GM12874 (cell line): Measurements from ENCODE around the gene CETP.

ENCODE experiments used
- CTCF ChIP-seq: IDR thresholded peaks from 2 replicates; pipeline ENCODE4 v1.5.1; 2011; ENCODE audit warnings: low read depth, mild to moderate bottlenecking, control low read depth, low read length, moderate library complexity; ENCODE audit not compliant: insufficient read depth

CETP gene

GRCh38 chr16:57019746-57020145 lies 58.0 kb downstream of the CETP start:
- no peak for TF ChIP-seq CTCF

GRCh38 chr16:57020651-57021050 lies 58.9 kb downstream of the CETP start:
- no peak for TF ChIP-seq CTCF

DNA sequence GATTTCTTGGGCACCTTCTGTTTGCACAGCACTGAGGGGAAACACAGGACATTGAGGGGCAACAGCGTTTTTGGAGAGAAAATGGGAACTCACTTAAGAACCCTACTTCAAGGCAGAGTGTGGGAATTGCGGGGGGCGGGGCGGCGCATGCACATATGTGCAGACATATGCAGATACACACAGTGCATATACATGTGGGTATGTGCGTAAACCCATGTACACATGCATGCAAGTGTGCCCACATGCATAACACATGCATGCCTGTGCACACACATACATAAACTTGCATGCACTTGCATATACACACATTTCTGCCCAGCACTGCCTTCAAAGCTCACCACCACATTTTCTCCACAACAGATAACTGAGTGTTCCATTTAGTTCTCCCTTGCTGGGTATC lies 60.0 kb downstream of the CETP start:
- no peak for TF ChIP-seq CTCF

GRCh38 chr16:57022445-57022844 lies 60.7 kb downstream of the CETP start:
- no peak for TF ChIP-seq CTCF

GRCh38 chr16:57023541-57024249 lies 61.9 kb downstream of the CETP start:
- TF ChIP-seq CTCF = no peak

DNA sequence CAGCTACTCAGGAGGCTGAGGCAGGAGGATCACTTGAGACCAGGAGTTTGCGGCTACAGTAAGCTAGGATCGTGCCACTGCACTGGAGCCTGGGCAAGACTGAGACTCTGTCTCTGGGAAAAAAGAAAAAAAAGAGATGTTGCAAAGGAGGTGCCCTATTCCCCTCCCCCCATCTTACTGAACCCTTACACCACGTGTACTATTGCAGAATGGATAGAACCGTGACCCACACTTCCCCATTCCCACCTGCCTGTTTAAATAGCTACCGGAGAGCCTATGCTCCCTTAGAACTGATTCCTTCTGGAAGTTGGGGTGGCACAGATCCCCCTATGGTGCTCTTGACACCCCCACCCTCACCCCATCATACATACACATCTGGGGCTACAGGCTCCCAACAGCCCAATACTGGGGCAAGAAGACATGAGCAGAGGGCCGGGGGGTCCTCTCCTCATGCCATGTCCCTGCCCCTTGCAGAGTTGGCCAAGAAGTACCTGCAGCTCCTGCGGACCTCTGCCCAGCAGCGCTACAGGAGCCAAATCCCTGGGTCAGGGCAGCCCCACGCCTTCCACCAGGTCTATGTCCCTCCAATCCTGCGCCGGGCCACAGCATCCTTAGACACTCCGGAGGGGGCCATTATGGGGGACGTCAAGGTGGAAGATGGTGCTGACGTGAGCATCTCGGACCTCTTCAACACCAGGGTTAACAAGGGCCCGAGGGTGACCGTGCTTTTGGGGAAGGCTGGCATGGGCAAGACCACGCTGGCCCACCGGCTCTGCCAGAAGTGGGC lies 63.3 kb downstream of the CETP start:
- TF ChIP-seq CTCF = no peak

DNA sequence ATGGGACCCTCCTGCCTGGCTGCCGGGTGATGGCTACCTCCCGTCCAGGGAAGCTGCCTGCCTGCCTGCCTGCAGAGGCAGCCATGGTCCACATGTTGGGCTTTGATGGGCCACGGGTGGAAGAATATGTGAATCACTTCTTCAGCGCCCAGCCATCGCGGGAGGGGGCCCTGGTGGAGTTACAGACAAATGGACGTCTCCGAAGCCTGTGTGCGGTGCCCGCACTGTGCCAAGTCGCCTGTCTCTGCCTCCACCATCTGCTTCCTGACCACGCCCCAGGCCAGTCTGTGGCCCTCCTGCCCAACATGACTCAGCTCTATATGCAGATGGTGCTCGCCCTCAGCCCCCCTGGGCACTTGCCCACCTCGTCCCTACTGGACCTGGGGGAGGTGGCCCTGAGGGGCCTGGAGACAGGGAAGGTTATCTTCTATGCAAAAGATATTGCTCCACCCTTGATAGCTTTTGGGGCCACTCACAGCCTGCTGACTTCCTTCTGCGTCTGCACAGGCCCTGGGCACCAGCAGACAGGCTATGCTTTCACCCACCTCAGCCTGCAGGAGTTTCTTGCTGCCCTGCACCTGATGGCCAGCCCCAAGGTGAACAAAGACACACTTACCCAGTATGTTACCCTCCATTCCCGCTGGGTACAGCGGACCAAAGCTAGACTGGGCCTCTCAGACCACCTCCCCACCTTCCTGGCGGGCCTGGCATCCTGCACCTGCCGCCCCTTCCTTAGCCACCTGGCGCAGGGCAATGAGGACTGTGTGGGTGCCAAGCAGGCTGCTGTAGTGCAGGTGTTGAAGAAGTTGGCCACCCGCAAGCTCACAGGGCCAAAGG lies 64.4 kb downstream of the CETP start:
- TF ChIP-seq CTCF = no peak
